Inflammatory macrophage treated with lipopolysaccharide for 1 hour (primary cell): ENCODE measurements around the gene KIRREL3.
"Not testable (repeated sequence)": the region's sequence is repeated elsewhere in the genome, so short reads cannot be mapped to it uniquely, and the experiment has no call there.

Source experiments
- DNase-seq, 2 donors: peaks; one replicate each; pipeline ENCODE4 v3.0.0-alpha.2; 2020 to 2022

The KIRREL3 gene

DNA sequence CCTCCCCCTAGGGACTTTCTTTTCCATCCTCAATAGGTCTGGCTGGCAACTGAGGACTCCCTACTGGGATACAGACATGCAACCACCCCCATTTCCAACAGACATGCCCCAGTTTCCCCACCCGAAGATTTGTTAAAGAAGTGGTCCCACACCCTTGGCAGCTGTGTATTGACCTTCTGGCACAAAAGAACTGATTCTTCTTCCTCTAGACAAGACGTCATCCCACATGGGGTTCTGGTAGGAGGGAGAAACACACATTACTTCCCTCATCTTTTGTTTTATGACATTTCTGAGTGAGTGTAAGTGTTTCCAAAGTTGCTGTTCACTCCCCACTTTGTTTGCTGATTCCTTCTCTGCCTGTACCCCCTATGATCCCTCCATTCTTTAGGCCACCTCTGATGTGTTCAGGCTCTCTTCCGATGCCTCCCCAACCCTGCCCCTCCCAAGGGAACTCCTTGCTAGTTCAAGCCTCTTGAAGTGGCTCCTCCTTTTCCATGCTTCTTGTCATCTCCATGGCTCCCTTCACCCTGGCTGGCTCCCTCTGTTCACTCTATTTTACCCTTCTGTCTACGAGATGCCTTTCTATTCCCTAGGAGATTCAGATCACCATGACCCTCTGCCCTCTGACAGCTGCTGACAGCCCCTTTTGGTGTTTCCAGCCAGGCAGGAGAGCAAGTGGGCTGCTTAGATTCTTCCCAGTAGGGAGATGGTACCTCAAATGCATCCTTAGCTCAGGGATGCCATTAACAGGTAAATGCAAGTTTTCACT, 4.3 kb downstream of the KIRREL3 start:
- DNase-seq, result no peak

DNA sequence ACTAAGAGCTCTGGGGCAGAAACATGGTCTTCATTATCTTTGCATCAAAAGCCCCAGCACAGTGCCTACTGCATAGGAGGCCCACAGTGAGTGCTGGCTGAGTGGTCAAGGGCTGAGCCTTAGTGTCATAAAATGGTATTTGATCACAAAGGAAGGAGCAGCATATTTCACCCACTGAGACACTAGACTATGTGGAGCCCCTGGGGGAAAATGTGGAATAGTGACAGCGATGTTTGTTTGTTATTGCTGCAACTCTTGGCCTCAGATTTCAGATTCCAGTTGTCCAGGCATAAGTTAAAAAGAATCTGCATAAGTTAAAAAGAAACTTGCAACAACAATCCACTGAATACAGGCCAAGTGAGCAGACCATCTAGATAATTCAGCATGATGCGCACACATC, 7.0 kb downstream of the KIRREL3 start:
- DNase-seq, result no peak

DNA sequence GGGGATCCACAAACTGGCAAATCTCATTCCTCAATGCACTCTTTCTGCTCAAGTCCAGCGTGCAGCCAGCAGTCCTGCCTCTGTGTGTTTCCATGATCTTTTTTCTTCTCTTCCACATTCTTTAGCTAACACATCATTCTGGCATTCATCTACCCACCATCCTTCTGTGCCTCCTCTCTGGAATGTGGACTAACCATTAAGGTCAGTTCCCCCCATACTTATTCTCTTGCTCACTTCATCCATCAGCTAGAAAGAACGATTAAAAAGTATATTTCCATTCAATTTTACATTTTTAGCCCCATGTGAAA, 7.8 kb downstream of the KIRREL3 start:
- no peak for DNase-seq

DNA sequence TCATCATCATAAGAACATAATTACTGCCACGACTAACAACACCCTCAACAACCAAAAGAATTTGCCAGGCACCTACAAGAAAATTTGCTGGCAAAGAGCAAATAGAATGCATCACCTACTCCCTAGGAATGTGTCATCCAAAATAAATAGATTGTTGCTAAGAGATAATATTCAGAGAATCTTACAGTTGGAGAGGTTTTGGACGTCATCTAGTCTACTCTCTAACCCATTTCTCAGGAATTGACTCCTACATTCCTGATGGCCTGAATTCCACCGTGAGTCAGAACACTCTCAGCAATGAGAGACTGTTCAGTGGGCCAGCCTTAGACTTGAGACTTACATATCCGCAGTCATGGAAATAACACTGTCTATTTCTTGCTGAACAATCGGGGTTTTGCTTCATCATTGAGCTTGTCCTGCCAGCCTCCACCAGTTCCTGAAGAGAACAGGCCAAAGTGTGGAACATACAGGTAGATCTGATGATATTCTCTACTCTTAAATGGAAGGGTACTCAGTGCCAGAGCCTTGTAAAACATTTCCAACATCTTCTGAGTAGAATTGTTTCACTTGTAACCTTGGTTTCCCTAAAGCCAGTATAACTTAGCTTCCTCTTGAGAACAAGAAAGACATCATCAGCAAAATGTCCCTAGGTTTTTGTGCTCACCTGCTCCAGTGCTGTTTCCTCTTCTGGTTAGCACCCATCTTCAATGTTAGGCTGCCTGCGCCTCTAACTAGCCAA, 8.3 kb downstream of the KIRREL3 start:
- no peak for DNase-seq

DNA sequence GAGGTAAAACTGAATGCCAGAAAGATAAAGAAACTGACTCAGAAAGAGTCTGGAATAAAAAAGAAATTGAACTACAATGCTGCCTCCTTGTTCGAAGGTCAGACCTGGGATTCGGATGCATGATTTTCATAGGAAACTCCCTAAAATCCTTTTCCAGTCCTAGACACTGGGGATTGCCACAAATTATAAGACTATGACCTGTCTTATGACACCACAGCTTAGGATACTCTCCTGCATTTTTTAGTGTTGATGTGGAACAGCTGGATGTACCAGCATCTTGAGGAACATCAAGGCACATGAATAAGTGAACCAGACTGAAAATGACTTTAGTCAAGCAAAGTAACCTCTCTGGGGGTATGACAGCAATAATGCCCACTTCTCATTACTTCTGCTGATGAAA, 9.0 kb downstream of the KIRREL3 start:
- DNase-seq, result no peak

DNA sequence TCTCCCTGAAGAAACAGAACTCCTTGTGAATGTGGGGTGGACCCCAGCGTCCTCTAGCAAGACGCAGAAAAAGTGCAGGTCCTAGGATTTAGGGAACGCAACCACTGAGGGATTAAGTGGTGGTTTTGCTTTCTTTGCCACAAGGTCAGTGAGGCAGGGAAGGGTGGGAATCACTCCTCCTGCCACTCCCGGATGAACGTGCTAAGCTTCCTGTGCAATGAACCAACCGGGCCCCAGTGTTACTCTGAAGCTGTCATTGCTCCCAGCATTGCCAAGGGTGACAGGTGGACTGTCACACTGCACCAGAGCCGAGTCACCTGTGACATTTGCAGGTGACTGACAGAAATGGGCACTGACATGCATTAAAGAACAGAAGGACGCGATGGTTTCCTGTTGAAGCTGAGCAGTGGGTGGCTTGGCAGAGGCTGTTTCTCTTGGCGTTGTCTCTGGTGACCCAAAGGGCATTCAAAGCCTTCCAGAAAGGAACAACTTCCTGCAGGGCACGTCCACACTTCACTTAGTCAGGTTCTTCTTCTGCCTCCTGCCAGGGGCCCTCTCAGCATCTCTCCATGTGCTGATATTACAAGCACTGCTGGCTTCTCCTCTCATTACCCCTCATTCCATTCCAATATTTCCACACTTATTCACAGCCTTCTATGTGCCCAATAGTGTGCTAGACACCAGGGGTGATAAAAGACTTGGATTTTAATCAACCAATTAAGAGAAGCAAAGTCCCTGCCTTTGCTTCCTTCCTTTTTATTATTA, 9.7 kb downstream of the KIRREL3 start:
- no peak for DNase-seq

DNA sequence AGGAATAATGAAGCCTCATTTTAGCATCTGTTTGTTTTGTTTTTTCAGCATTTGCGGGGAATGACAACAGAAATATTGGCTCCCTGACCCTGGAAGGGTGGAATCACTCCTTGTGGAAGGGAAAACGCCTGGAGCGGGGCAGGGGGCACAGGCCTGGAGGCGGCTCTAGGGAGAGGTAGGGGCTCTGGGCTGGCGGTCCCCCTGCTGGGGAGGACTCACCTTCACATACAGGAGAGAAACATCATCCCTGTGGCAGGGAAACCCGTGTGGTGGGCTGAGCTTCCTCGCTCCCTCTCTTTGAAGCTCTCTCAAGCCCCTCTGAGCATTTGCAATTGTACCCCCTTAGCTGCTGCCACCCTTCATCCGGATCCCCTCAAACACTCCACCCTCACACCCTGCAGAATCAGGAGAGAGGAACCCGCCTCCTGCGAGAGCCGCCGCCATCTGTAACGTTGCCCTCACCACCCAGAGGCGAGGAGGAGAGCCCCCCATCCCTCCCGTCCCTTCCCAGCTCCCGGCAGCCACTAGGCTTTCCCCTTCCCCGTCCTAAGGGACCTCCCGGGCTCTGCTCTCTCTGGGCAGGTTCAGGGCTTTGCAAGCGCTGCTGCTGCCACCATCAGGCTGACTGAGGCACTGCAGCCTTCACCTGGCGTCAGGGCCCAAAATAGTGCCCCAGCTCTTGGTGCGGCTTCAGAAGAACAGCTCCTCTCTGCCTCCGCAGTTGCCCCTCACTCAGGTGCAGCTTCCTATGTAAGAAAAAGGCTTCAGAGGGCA, 10.4 kb downstream of the KIRREL3 start:
- peak; percentile 1 to 57 for DNase-seq

DNA sequence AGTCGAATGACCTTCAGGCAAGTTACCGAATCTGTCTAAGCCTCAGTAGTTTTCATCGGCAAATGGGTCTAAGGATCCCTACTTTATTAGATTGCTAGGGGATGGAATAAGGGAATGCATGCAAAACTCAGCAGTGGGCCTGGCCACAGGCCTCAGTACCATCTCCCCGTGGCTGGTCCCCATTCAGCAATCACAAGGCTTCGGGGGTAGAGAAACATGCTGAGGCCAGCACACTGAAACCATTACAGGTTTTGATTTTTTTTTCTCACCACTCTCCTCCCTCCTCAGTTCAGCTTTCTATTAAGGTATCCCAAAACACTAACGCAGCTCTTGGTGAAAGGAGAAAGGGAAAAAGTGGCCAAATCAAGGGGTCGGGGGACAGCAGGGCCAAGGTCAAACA, 11.9 kb downstream of the KIRREL3 start:
- DNase-seq, result no peak

DNA sequence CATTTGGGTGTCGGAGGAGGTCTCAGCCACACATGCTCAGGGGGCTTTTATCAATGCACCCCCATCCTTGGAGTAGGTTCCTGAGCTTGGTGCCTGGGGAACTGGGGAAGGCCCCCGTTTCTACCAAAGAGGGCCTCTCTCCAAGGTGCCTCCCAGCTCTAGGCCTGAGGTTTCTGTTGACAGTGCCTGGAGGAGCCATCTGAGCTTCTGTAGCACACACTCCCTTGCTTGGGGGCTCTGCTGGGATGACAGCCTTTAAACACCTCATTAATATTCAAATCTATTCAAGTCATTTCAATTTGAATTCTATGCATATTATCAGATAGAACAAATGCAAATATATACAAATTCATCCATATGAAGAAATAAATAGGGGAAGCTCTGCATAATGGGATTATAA, 18.9 kb downstream of the KIRREL3 start:
- DNase-seq, result no peak

DNA sequence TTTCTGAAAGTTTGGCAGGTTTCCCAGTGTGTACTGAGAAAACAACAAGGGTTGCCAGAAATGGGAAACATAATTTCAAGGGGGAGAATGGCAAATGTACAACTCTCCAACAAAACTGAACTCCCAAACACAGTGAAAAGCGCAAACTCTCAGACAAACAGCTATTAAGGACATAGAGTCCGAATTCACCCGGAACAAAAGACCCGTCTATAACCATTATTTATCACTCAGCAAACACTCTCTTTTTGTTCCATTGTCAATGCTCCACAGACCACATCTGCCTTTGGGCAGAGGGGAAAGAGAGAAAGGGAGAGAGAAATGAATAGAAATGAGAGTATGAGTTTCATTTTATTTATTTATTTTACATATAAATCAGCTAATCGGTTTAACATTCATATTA, 21.7 kb downstream of the KIRREL3 start:
- DNase-seq, result no peak

DNA sequence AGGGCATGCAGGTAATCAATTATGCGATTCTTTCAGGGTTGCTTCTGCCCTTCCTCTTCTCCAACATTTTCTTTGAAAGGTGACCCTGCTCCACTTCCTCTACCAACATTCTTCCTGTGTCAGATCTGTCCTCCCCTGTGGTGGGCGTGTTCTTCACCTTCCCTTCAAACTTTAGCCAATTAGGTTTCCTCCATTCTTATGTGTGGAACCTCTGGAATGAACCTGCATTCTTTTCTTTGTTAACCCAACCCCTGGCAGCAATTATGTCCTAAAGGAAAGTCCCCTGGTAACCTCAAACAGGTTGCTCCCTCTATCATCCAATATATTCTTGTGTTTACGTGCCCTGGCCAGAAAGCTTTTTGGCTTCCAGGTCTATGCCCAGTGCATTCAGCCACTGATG, 22.4 kb downstream of the KIRREL3 start:
- DNase-seq, result no peak

DNA sequence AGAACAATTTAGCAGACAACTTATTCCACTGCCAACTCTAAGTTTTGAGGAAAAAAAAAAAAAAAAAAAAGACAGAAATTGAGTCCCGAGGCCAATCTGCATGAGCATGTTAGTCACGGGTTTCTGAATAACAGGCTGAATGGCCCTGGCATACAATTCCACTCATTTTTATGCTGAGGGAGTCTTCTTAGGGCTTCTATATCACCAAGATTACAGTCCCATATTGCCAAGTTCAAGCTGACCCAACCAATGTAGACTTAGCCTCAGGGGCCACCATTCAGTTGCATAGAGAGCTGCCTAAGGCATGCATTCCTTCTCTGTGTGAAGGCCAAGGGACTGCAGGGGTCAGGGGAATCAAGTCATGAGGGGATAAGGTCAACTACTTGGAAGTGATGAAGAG, 27.5 kb downstream of the KIRREL3 start:
- no peak for DNase-seq

DNA sequence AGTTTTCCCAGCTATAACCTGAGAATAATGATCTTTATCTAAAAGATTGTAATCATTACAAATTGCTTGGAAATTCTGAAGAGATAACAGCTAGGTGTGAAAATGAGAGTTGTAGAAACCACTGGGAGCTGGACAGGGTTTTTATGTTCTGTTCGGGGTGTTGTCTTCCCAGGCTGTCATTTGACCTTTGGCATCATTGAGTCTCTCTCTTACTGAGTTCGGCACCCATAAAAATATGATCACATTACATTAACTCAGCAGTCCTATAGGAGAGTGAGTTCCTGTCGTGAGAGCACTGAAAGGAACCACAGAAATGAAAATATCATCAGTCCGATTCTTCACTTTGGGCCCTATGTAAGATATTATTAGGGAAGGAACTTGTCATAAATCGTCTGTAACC, 29.3 kb downstream of the KIRREL3 start:
- DNase-seq, result no peak

DNA sequence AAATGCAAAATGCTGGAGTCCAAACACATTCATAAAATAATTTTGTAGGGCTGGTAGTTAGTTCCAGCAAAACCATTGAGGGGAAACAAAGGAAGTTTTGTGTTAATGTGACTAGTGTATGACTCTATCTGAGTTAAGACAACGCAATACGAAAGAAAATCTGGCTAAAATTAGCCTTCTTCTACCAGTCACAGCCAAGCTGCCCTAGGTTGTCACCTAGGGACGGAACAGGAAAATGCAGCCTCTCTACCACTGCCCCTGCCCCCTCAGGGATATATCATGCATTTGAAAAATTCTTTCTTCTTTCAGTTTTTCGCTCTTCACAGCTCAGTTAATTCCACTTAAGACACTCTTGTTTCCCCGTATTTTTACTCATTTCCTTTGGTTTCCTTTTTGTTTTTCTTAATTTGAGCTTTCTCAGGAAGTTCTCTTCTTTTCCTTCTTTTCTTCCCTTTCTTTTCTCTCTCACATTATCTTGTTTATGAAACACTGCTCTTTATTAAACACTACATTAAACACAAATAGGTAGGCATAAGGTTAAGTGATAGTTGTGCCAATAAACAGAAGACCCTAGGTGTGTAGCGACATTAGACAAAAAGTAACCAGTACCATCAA, 30.6 kb downstream of the KIRREL3 start:
- DNase-seq, result no peak

DNA sequence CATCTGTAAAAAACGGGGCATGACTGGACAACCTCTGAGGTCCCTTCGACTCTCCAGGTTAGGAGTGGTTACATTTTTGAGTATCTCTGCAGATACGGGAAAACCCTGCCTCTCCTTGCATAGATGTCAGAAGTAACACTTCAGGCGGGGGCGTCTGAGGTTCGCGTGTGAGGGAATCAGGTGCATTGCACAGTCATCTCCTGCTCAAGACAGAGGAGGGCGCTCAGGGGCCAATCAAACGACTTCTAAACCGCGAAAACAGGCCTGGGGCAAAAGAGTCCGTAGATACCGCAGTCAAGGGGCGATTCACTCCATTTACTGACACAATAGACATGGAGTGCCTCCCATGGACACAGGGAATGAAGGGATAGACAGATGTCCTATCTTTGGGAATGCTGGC, 31.7 kb downstream of the KIRREL3 start:
- DNase-seq, result no peak

DNA sequence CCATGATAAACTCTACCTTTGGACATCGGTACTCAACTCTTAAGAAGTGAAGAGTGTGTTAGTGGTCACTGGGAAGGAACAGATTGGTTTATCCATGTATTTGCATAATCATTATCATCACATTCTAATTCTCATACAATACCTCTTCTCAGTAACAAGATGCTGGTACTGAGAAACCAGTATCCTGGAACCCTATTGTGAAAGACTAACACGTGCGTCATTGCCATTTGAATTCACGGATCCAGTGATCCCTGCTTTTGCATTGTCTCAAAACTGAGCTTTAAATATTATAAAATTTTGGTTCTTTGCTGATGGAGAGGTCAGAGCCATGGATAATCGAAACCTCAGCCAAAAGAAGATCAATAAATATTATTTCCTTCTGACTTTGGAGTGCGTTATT, 35.2 kb downstream of the KIRREL3 start:
- DNase-seq, result no peak

DNA sequence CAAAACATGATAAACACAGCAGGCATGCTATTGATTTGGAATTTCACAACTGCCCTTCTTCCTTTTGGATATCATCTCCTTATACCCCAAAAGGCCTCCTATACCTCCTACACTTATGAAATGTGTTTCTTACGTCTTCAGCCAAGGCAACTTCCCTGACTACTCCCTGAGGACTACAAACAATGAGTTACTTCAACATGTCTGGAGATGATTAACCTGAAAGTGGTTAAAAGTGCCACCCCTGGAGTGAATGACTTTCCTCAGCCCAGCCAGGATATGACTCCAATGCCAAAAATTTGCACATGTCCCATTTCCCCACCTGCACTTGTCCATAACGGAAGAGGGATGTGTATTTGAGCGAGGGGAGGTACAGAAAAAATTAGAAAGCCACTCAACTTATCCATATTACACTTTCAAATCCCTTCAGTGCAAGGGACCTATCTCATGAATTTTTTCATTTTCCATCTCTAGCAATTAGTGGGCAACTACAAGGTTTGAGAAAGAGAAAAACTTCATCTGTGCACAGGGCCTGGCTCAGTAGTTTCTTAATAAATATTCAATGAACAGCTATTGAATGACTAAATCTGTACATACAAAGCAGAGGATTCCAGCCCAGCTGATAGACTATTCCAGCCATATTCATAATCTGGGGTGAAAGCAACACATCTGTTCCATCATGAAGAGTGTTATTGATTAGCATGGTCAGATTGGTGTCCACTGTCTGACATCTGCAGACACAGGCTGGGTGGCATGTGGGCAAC, 36.8 kb downstream of the KIRREL3 start:
- DNase-seq, result no peak

DNA sequence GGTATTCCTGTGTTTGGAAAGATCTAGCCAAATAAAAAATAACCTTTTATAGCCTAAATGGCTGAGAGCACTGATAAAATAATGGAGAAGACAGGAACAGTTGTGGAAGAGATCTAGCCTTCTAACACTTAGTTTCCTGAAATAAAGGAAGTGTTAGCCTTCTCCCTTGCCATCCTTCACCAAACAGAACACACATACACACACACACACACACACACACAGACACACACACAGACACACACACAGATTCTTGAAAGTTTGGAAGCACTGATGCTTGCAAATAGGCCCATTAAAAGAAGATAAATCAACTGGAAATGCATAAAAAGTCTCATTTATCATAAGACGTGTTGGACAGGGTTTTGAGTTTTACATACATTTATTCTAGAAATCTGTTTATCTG, 37.5 kb downstream of the KIRREL3 start:
- no peak for DNase-seq

DNA sequence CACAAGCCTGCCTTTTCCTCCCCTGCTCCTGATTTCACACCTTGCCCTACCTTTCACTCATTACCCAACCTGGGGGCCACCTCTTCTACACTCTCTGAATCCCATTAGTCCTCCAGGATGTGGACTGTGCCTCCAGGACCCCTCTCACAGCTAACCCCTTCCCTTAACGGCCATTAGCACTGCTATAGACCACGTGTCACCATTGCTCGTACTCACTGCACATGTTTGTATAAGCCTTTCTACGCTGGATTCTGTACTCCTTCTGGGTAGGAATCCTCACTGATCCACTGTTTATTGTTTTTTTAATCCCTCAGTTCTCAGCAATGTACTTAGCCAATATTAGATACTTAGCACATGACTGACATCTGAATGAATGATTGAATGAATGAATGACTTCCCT, 40.9 kb downstream of the KIRREL3 start:
- DNase-seq, result no peak

DNA sequence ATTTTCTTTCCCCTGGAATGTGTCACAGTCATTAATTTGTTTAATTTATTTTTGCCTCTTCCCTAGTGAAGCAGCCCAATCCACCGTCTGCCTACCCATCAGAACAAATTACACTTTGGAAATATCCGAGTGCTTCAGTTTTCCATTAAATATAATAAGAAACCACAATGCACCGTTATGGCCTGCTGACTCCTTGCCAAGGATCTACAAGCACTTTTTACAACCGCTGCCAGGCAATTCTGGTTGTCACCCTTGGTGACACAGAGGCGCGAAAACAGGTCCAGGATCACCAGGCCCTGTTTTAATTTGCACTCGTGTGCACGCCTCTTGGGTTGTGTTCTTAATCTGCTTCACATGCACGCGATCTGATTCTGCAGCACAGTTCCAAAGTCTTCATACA, 43.9 kb downstream of the KIRREL3 start:
- no peak for DNase-seq

DNA sequence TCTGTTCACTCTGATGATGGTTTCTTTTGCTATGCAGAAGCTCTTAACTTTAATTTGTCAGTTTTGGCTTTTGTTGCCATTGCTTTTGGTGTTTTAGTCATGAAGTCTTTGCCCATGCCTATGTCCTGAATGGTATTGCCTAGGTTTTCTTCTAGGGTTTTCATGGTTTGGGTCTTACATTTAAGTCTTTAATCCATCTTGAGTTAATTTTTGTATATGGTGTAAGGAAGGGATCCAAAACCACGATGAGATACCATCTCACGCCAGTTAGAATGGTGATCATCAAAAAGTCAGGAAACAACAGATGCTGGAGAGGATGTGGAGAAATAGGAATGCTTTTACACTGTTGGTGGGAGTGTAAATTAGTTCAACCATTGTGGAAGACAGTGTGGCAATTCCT, 48.0 kb downstream of the KIRREL3 start:
- not testable (repeated sequence) for DNase-seq

DNA sequence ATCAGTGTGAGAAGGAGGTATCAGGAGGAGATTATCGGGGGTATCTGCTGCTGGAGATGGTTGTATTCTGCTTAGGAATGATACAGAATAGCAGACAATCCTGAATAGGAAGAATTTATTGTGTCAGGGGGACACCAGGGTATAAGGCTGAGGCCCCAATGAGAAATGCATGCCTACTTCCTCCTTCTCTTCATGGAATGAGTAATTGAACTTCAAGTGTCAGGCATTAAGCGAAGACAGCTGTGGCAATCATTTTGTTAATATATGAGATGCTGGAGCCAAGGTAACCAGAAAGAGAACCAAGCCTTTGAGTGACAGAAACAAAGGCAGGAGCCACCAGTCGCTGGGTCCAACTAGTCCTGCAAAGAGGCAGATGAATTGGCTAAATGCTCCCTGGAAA, 49.1 kb downstream of the KIRREL3 start:
- no peak for DNase-seq
